HCT116 (cell line): Measurements from ENCODE around the gene SYNJ2. TPM values are rescaled to one million over a fixed set of nuclear protein-coding genes. Genes with fewer than 3 reads are reported as not detected.

Source experiments
- ATAC-seq: fragments of 200-7000 bp; cut with Tn5 transposase; 2 replicates; pipeline ENCODE4 v1.9.1; 2020; ENCODE audit warnings: mild to moderate bottlenecking, moderate library complexity
- BruUV-seq: library from RNA; stranded (reverse); fragments of 400-500 nt; replicated peaks from 2 replicates; lab custom pipeline; 2021; lab: Mats Ljungman, UMichigan
- CTCF ChIA-PET: fragments of 300-600 bp; sonication (Branson Sonifier 250); formaldehyde crosslinking; loops from one replicate; lab custom pipeline; 2021; ENCODE audit warnings: antibody characterized with exemption; lab: Charles Lee
- POLR2A ChIA-PET: fragments of 300-600, 350-600 bp; sonication (Branson Sonifier 250); formaldehyde crosslinking; loops from one replicate; lab custom pipeline; 2021; ENCODE audit warnings: antibody characterized with exemption; lab: Charles Lee
- RAD21 ChIA-PET, 2 experiments: fragments of 300-600 bp; sonication (Branson Sonifier 250); formaldehyde crosslinking; loops; one replicate each; lab custom pipeline; 2023; ENCODE audit warnings: low total read pairs in 2 of 2; ENCODE audit not compliant: uncharacterized antibody in 2 of 2, unreplicated experiment in 2 of 2, low non-redundant PET in 1 of 2; lab: Charles Lee
- DNase-seq: peaks from one replicate; pipeline ENCODE4 v3.0.0-alpha.2; 2010; ENCODE audit warnings: low read depth, low spot score
- H2AFZ ChIP-seq: fragments of 200-600 bp; shearing (Covaris generic), sonication (generic); 2 replicates; pipeline ENCODE4 v1.6.1; 2017; ENCODE audit warnings: low read depth, mixed run types, mixed read lengths, antibody characterized with exemption, low read length; ENCODE audit not compliant: poor library complexity, severe bottlenecking
- H3K27ac ChIP-seq: 2 replicates; pipeline ENCODE4 v1.5.1; 2012; ENCODE audit warnings: low read depth, low read length
- H3K27me3 ChIP-seq: fragments of 200-600 bp; sonication (generic); 2 replicates; pipeline ENCODE4 v1.6.1; 2016; ENCODE audit warnings: mixed run types, low read length, mixed read lengths; ENCODE audit not compliant: insufficient read depth
- H3K36me3 ChIP-seq, 2 experiments: fragments of 200-500 bp in 1 of 2; fragments of 200-600 bp in 1 of 2; sonication (Bioruptor generic) in 1 of 2; sonication (generic) in 1 of 2; 2 replicates each; pipeline versions ENCODE4 v1.5.1 to v1.6.1; 2014 to 2016; ENCODE audit warnings: low read length in 2 of 2, inconsistent platforms in 1 of 2, mixed read lengths in 1 of 2, mixed run types in 1 of 2; ENCODE audit not compliant: insufficient read depth in 2 of 2, control insufficient read depth in 1 of 2
- H3K4me1 ChIP-seq, 2 experiments: fragments of 200-600 bp in 1 of 2; sonication (generic) in 1 of 2; 2 replicates each; pipeline versions ENCODE4 v1.5.1 to v1.6.1; 2012 to 2017; ENCODE audit warnings: low read length in 2 of 2, inconsistent platforms in 1 of 2, mild to moderate bottlenecking in 1 of 2, mixed read lengths in 1 of 2, mixed run types in 1 of 2, moderate library complexity in 1 of 2; ENCODE audit not compliant: insufficient read depth in 2 of 2, control insufficient read depth in 1 of 2
- H3K4me2 ChIP-seq: fragments of 200-600 bp; sonication (generic); 2 replicates; pipeline ENCODE4 v1.6.1; 2017; ENCODE audit warnings: mixed run types, low read length, mixed read lengths
- H3K4me3 ChIP-seq, 2 experiments: fragments of 200-600 bp in 1 of 2; sonication (generic) in 1 of 2; replicated peaks in 1 of 2; 2 replicates each; pipeline ENCODE4 v1.5.1; 2011 to 2016; ENCODE audit warnings: low read length in 2 of 2, control low read depth in 1 of 2, low read depth in 1 of 2, mild to moderate bottlenecking in 1 of 2, mixed read lengths in 1 of 2, mixed run types in 1 of 2
- H3K79me2 ChIP-seq: fragments of 200-600 bp; sonication (generic); 2 replicates; pipeline ENCODE4 v1.6.1; 2017; ENCODE audit warnings: mild to moderate bottlenecking, mixed run types, low read length, moderate library complexity, mixed read lengths; ENCODE audit not compliant: insufficient read depth
- H3K9ac ChIP-seq: fragments of 200-600 bp; sonication (generic); 2 replicates; pipeline ENCODE4 v1.6.1; 2016; ENCODE audit warnings: low read length, mixed read lengths
- H3K9me2 ChIP-seq: fragments of 200-600 bp; sonication (generic), shearing (Covaris generic); 2 replicates; pipeline ENCODE4 v1.6.1; 2017; ENCODE audit warnings: mixed run types, mild to moderate bottlenecking, moderate library complexity; ENCODE audit not compliant: insufficient read depth
- H3K9me3 ChIP-seq, 2 experiments: fragments of 200-500 bp in 1 of 2; fragments of 200-600 bp in 1 of 2; sonication (Bioruptor generic) in 1 of 2; sonication (generic) in 1 of 2; 2 replicates each; pipeline ENCODE4 v1.6.1; 2014 to 2017; ENCODE audit warnings: low read length in 2 of 2, mixed read lengths in 2 of 2, inconsistent platforms in 1 of 2, low read depth in 1 of 2, mild to moderate bottlenecking in 1 of 2, mixed run types in 1 of 2, moderate library complexity in 1 of 2; ENCODE audit not compliant: control insufficient read depth in 1 of 2, insufficient read depth in 1 of 2
- H4K20me1 ChIP-seq: fragments of 200-600 bp; sonication (generic), shearing (Covaris generic); 2 replicates; pipeline ENCODE4 v1.6.1; 2017; ENCODE audit warnings: mixed run types, mild to moderate bottlenecking, moderate library complexity; ENCODE audit not compliant: insufficient read depth
- CEBPB ChIP-seq: IDR thresholded peaks from 2 replicates; pipeline ENCODE4 v1.6.1; 2012; ENCODE audit warnings: low read depth
- CTCF ChIP-seq, 3 experiments: fragments of 200-600 bp in 1 of 3; sonication (generic) in 1 of 3; IDR thresholded peaks in 2 of 3; conservative IDR thresholded peaks in 1 of 3; 2 replicates each; pipeline ENCODE4 v1.5.1; 2012 to 2017; ENCODE audit warnings: low read depth in 2 of 3, low read length in 2 of 3, antibody characterized with exemption in 1 of 3, borderline replicate concordance in 1 of 3, control low read depth in 1 of 3, mild to moderate bottlenecking in 1 of 3, mixed read lengths in 1 of 3, mixed run types in 1 of 3, moderate library complexity in 1 of 3; ENCODE audit not compliant: insufficient read depth in 1 of 3
- EGR1 ChIP-seq: IDR thresholded peaks from 2 replicates; pipeline ENCODE4 v1.6.1; 2012; ENCODE audit warnings: low read depth
- ELF1 ChIP-seq: IDR thresholded peaks from 2 replicates; pipeline ENCODE4 v1.6.1; 2012; ENCODE audit warnings: low read depth, borderline replicate concordance
- EZH2 ChIP-seq: fragments of 200-600 bp; sonication (generic); IDR thresholded peaks from 2 replicates; pipeline ENCODE4 v1.6.1; 2017; ENCODE audit warnings: antibody characterized with exemption, mixed run types
- FOSL1 ChIP-seq: IDR thresholded peaks from 2 replicates; pipeline ENCODE4 v1.6.1; 2012; ENCODE audit warnings: low read depth
- JUND ChIP-seq: IDR thresholded peaks from 2 replicates; pipeline ENCODE4 v1.6.1; 2012
- POLR2A ChIP-seq: IDR thresholded peaks from 2 replicates; pipeline ENCODE4 v1.7.0; 2011; ENCODE audit warnings: borderline replicate concordance; ENCODE audit not compliant: insufficient read depth, insufficient read length; ENCODE audit errors: extremely low read depth
- POLR2AphosphoS5 ChIP-seq: IDR thresholded peaks from 2 replicates; pipeline ENCODE4 v1.6.1; 2011; ENCODE audit warnings: mild to moderate bottlenecking, low read depth, low read length, moderate library complexity
- RAD21 ChIP-seq: IDR thresholded peaks from 2 replicates; pipeline ENCODE4 v1.6.1; 2012; ENCODE audit warnings: low read depth, mild to moderate bottlenecking
- SIN3A ChIP-seq: IDR thresholded peaks from 2 replicates; pipeline ENCODE4 v1.6.1; 2012; ENCODE audit warnings: low read depth
- SP1 ChIP-seq: IDR thresholded peaks from 2 replicates; pipeline ENCODE4 v1.6.1; 2012; ENCODE audit warnings: low read depth
- ZFX ChIP-seq: fragments of 450-650 bp; IDR thresholded peaks from 2 replicates; pipeline ENCODE4 v1.6.1; 2017
- ZNF274 ChIP-seq: fragments of 200-500 bp; sonication (Bioruptor generic); IDR thresholded peaks from 2 replicates; pipeline ENCODE4 v1.6.1; 2014; ENCODE audit warnings: mild to moderate bottlenecking, low read depth, low read length, inconsistent platforms
- intact Hi-C: fragments of 100-400 bp; cut with micrococcal nuclease; formaldehyde crosslinking; loops from 2 replicates; pipeline ENCODE4 v1.10.0; 2022
- total RNA-seq: library from RNA; stranded (reverse); gene quantifications from one replicate; pipeline ENCODE4 v1.2.1, GENCODE V29; 2021; ENCODE audit not compliant: unreplicated experiment
- TF ChIP-seq, protein P1 (sequence below): IDR thresholded peaks from 2 replicates; pipeline ENCODE4 v1.6.1; 2012
- TF ChIP-seq, protein P2 (sequence below): IDR thresholded peaks from 2 replicates; pipeline ENCODE4 v1.6.1; 2011; ENCODE audit warnings: mild to moderate bottlenecking, low read length, moderate library complexity; ENCODE audit not compliant: insufficient replicate concordance; ENCODE audit errors: extremely low read depth

Gene SYNJ2
- total RNA-seq, 1 experiment from 2014 or later, result 23.9 TPM

DNA sequence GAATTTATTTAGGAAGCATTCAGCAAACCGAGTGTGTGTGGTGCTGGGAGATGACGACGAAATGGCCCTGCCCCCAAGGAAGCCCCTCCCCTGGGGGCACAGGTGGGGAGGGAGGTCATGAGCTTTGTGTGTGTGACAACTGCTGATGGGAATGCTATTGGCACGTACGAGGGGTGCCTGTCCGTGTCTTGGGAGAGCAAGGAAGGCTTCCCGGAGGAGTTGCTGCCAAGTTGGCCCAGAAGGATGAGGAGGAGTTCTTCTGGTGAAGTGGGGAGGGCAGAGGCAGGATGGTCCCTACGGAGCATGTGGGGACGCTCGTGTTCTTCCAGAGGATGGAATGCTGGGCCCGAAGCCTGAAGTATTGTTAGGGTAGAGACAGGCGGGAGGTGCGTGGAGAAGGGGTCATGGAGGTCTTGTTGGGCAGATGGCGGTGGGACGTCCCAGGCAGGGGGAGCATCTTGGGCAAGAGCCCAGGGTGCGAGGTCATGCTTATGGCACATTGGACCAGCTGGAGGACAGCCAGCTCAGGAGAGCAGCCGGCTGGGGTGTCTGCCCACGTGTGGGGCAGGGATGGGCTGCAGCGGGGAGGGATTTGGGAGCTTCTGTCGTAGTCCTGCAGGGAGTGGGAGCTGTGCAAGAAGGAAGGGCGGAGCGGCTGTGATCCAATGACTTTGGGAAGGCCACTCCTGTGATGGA is 46.1 kb downstream of the SYNJ2 start (continued):
- no peak for TF ChIP-seq EZH2
- TF ChIP-seq CEBPB, result no peak
- TF ChIP-seq ZFX, result no peak
- TF ChIP-seq, protein P1, sequence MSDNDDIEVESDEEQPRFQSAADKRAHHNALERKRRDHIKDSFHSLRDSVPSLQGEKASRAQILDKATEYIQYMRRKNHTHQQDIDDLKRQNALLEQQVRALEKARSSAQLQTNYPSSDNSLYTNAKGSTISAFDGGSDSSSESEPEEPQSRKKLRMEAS, result no peak
- TF ChIP-seq POLR2AphosphoS5, result no peak

DNA sequence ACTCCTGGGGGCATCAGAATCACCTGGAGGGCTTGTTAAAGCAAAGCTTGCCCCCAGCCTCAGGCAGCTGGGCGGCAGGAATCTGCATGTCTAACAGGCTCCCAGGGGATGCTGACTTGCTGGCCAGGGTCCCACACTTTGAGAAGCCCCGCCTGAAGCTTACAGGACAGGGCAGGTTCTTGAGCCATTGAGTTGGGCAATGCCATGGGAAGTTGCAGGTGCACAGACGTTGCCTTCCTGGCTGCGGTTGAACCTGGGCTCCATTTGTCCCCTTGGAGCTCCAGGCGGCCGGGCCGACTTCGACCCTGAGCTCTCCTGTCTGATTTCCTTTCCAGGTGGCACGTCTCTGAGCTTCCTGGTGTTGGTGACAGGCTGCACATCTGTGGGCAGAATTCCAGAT is 46.8 kb downstream of the SYNJ2 start:
- H3K4me1 ChIP-seq, result peaks cover 44 to 69% of the 10 kb centered on the region in 2 experiments
- no peak overlapping the region for H3K9ac ChIP-seq
- ChIA-PET CTCF (no interaction called here), RAD21 (no interaction called here), POLR2A (no interaction called here)
- H3K9me3 ChIP-seq, result no peaks in the 10 kb centered on the region
- intact Hi-C loops, result no loop called here
- no peak overlapping the region for H3K4me2 ChIP-seq
- H3K27ac ChIP-seq, result no peak overlapping the region
- peaks cover 0 to 13% of the 10 kb centered on the region in 2 experiments; a peak in 1 of 4 replicates for H3K36me3 ChIP-seq
- no peak for DNase-seq
- peaks cover 5% of the 10 kb centered on the region; the same call in 1 of the 2 replicates for H3K79me2 ChIP-seq
- ATAC-seq, result no peak
- H2AFZ ChIP-seq, result no peak overlapping the region
- H4K20me1 ChIP-seq, result no peaks in the 10 kb centered on the region
- H3K4me3 ChIP-seq, result no peak overlapping the region
- TF ChIP-seq ZNF274 (no peak), JUND (no peak), RAD21 (no peak), POLR2AphosphoS5 (no peak), EGR1 (no peak), ELF1 (no peak), CEBPB (no peak), CTCF (IDR thresholded peaks at IDR 0.05 in 2 of 3, conservative IDR thresholded peaks at IDR 0.05 in 1 of 3; ENCODE audit: borderline replicate concordance in 1 of 3, insufficient read depth in 1 of 3, low read depth in 2 of 3, low read length in 2 of 3) (no peak), SP1 (no peak), POLR2A (no peak), ZFX (no peak), SIN3A (no peak), FOSL1 (no peak)
- TF ChIP-seq, protein P2, sequence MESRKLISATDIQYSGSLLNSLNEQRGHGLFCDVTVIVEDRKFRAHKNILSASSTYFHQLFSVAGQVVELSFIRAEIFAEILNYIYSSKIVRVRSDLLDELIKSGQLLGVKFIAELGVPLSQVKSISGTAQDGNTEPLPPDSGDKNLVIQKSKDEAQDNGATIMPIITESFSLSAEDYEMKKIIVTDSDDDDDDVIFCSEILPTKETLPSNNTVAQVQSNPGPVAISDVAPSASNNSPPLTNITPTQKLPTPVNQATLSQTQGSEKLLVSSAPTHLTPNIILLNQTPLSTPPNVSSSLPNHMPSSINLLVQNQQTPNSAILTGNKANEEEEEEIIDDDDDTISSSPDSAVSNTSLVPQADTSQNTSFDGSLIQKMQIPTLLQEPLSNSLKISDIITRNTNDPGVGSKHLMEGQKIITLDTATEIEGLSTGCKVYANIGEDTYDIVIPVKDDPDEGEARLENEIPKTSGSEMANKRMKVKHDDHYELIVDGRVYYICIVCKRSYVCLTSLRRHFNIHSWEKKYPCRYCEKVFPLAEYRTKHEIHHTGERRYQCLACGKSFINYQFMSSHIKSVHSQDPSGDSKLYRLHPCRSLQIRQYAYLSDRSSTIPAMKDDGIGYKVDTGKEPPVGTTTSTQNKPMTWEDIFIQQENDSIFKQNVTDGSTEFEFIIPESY, result no peak
- TF ChIP-seq, protein P1, result no peak
- no TSS peak for BruUV-seq
- no peaks in the 10 kb centered on the region for H3K9me2 ChIP-seq
- no peaks in the 10 kb centered on the region for H3K27me3 ChIP-seq
